CD14-positive monocyte (primary cell): ENCODE results near the gene ARHGAP18. TPM values are rescaled to one million over a fixed set of nuclear protein-coding genes. Genes with fewer than 3 reads are reported as not detected.

Source experiments
- DNase-seq, 3 donors: peaks; one replicate each; pipeline ENCODE4 v3.0.0-alpha.2; 2011 to 2022
- H2AFZ ChIP-seq: 2 replicates; pipeline ENCODE4 v1.6.0; 2012; ENCODE audit warnings: mild to moderate bottlenecking, low read depth, low read length, inconsistent platforms; ENCODE audit not compliant: insufficient read depth, poor library complexity, severe bottlenecking
- H3K27ac ChIP-seq, 2 donors: 1 replicate in 1 of 2; 2 replicates in 1 of 2; pipeline ENCODE4 v1.5.1; 2012 to 2013; ENCODE audit warnings: low read length in 2 of 2, control low read depth in 1 of 2, inconsistent platforms in 1 of 2, low read depth in 1 of 2, mild to moderate bottlenecking in 1 of 2
- H3K27me3 ChIP-seq, 2 donors: one replicate each; pipeline versions ENCODE4 v1.6.0 to v1.6.1; 2011 to 2013; ENCODE audit warnings: low read length in 2 of 2; ENCODE audit not compliant: control insufficient read depth in 2 of 2, insufficient read depth in 2 of 2
- H3K36me3 ChIP-seq, 2 donors: replicated peaks in 1 of 2; 1 replicate in 1 of 2; 2 replicates in 1 of 2; pipeline versions ENCODE4 v1.5.1 to v1.6.1; 2012 to 2013; ENCODE audit warnings: low read length in 2 of 2, control low read depth in 1 of 2, inconsistent platforms in 1 of 2, mild to moderate bottlenecking in 1 of 2; ENCODE audit not compliant: insufficient read depth in 2 of 2, control insufficient read depth in 1 of 2
- H3K4me1 ChIP-seq, 2 donors: 1 replicate in 1 of 2; 2 replicates in 1 of 2; pipeline versions ENCODE4 v1.5.1 to v1.6.1; 2012 to 2013; ENCODE audit warnings: low read length in 2 of 2, control low read depth in 1 of 2, inconsistent platforms in 1 of 2, mild to moderate bottlenecking in 1 of 2, moderate library complexity in 1 of 2; ENCODE audit not compliant: insufficient read depth in 2 of 2, control insufficient read depth in 1 of 2
- H3K4me2 ChIP-seq: replicated peaks from 2 replicates; pipeline ENCODE3; 2012; ENCODE audit warnings: low read length, moderate library complexity, mild to moderate bottlenecking; ENCODE audit not compliant: poor library complexity, severe bottlenecking; ENCODE audit errors: extremely low read depth
- H3K4me3 ChIP-seq, 3 experiments: fragments of 200-600 bp in 1 of 3; sonication (generic) in 1 of 3; replicated peaks in 1 of 3; 1 replicate in 2 of 3; 2 replicates in 1 of 3; pipeline ENCODE4 v1.5.1; 2011 to 2013; ENCODE audit warnings: low read length in 3 of 3, mild to moderate bottlenecking in 3 of 3, control low read depth in 2 of 3, low read depth in 2 of 3, inconsistent platforms in 1 of 3, moderate library complexity in 1 of 3
- H3K79me2 ChIP-seq: 2 replicates; pipeline ENCODE4 v1.6.0; 2012; ENCODE audit warnings: mild to moderate bottlenecking, control low read depth, inconsistent platforms, low read length, moderate library complexity; ENCODE audit not compliant: insufficient read depth
- H3K9ac ChIP-seq: 2 replicates; pipeline ENCODE4 v1.6.0; 2017; ENCODE audit warnings: low read length, mild to moderate bottlenecking; ENCODE audit not compliant: insufficient read depth, poor library complexity, severe bottlenecking
- H3K9me3 ChIP-seq, 2 donors: replicated peaks in 1 of 2; 1 replicate in 1 of 2; 2 replicates in 1 of 2; pipeline versions ENCODE4 v1.5.1 to v1.6.1; 2012 to 2013; ENCODE audit warnings: low read length in 2 of 2, control low read depth in 1 of 2; ENCODE audit not compliant: control insufficient read depth in 1 of 2, insufficient read depth in 1 of 2
- H4K20me1 ChIP-seq: 2 replicates; pipeline ENCODE4 v1.6.0; 2012; ENCODE audit warnings: mild to moderate bottlenecking, low read length, control low read depth, moderate library complexity; ENCODE audit not compliant: insufficient read depth
- H3K27ac Mint-ChIP-seq, 7 donors: one replicate each; pipeline ENCODE4 v1.8.0; 2020; ENCODE audit warnings: mild to moderate bottlenecking in 7 of 7, mixed read lengths in 7 of 7, moderate library complexity in 6 of 7, inconsistent platforms in 2 of 7
- H3K27me3 Mint-ChIP-seq, 3 donors: one replicate each; pipeline ENCODE4 v1.8.0; 2021 to 2022; ENCODE audit warnings: low read depth in 3 of 3, mild to moderate bottlenecking in 3 of 3, mixed read lengths in 3 of 3, moderate library complexity in 3 of 3, inconsistent platforms in 1 of 3
- H3K36me3 Mint-ChIP-seq, 2 donors: one replicate each; pipeline ENCODE4 v1.8.0; 2020; ENCODE audit warnings: mixed read lengths in 2 of 2, inconsistent platforms in 1 of 2, mild to moderate bottlenecking in 1 of 2
- H3K4me1 Mint-ChIP-seq: one replicate; pipeline ENCODE4 v1.8.0; 2020; ENCODE audit warnings: mild to moderate bottlenecking, mixed read lengths
- H3K4me3 Mint-ChIP-seq, 2 donors: one replicate each; pipeline ENCODE4 v1.8.0; 2020; ENCODE audit warnings: mild to moderate bottlenecking in 2 of 2, mixed read lengths in 2 of 2, moderate library complexity in 1 of 2
- H3K9me3 Mint-ChIP-seq, 7 donors: one replicate each; pipeline ENCODE4 v1.8.0; 2020 to 2022; ENCODE audit warnings: mixed read lengths in 7 of 7, mild to moderate bottlenecking in 6 of 7, moderate library complexity in 6 of 7, inconsistent platforms in 2 of 7
- WGBS: methylation state at CpG from one replicate; pipeline ENCODE4 v1.1.5; 2013; ENCODE audit warnings: missing lambda C conversion rate; ENCODE audit not compliant: insufficient coverage; 5-methylcytosine and 5-hydroxymethylcytosine counted together
- intact Hi-C, 2 donors: fragments of 100-400 bp; cut with micrococcal nuclease; formaldehyde crosslinking; loops; one replicate each; pipeline versions ENCODE4 v1.15.0 to v1.15.1; 2023
- polyA plus RNA-seq, 3 donors: library from polyadenylated mRNA; depleted of rRNA in 1 of 3; unstranded in 2 of 3; stranded (reverse) in 1 of 3; fragments of 300-500 nt in 2 of 3; fragments of >200 nt in 1 of 3; fragmentation: Illumina TruSeq in 2 of 3; gene quantifications; 1 replicate in 2 of 3; 2 replicates in 1 of 3; pipeline ENCODE4 v1.2.3, GENCODE V29; 2012 to 2021
- TF ChIP-seq, protein P1 (sequence below): fragments of 200-600 bp; IDR thresholded peaks from one replicate; pipeline ENCODE4 v1.8.0; 2022; ENCODE audit warnings: antibody characterized with exemption, mild to moderate bottlenecking

Gene ARHGAP18
- polyA plus RNA-seq, 3 donors, result 3.7 to 5.6 (median 3.8) TPM

DNA sequence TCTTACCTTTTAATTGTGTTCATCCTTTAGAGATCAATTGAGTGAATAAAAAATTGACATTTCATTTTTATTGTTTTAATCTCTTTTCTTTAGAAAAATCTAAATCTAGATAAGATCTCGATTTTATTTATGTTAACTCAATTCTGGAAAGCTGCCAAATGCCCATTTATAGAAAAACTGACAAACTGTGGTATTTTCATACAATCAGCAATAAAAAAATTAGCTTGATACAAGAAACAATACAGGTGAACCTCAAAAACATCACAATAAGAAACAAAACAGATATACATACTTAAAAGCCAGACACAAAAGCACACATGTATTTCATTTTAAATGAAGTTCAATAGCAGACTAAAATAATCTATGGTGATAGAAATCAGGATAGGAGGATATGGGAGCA is 30.0 kb upstream of the ARHGAP18 start:
- Mint-ChIP-seq H3K4me1 (no peaks in the 10 kb centered on the region), H3K27me3 (peaks cover 2 to 7% (median 3%) of the 10 kb centered on the region in 3 donors)
- H3K36me3 ChIP-seq, result no peaks in the 10 kb centered on the region

DNA sequence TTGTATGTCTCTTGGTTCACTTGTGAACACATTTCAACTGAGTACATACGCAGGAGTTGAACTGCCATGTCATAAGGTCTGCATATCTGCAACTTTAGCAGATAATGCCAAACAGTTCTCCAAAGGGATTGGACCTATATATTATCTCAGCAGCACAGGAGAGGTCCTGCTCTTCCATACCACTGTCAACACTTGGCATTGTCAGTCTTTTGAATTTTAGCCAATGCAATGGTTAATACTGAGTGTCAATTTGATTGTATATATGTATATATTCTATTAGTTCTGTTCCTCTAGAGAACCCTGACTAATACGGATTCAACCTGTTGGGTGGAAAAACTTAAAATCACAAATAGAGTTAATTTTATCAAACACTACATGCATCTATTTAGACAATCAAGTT is 26.1 kb upstream of the ARHGAP18 start:
- intact Hi-C loops, result no loop called here
- no peaks in the 10 kb centered on the region for H4K20me1 ChIP-seq
- H3K36me3 ChIP-seq, result no peaks in the 10 kb centered on the region
- H3K27me3 Mint-ChIP-seq, result peaks cover 0 to 3% (median 2%) of the 10 kb centered on the region in 3 donors
- H3K27ac Mint-ChIP-seq, result no peak overlapping the region
- TF ChIP-seq, protein P1, sequence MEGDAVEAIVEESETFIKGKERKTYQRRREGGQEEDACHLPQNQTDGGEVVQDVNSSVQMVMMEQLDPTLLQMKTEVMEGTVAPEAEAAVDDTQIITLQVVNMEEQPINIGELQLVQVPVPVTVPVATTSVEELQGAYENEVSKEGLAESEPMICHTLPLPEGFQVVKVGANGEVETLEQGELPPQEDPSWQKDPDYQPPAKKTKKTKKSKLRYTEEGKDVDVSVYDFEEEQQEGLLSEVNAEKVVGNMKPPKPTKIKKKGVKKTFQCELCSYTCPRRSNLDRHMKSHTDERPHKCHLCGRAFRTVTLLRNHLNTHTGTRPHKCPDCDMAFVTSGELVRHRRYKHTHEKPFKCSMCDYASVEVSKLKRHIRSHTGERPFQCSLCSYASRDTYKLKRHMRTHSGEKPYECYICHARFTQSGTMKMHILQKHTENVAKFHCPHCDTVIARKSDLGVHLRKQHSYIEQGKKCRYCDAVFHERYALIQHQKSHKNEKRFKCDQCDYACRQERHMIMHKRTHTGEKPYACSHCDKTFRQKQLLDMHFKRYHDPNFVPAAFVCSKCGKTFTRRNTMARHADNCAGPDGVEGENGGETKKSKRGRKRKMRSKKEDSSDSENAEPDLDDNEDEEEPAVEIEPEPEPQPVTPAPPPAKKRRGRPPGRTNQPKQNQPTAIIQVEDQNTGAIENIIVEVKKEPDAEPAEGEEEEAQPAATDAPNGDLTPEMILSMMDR, result no peak
- no peaks in the 10 kb centered on the region for H3K79me2 ChIP-seq
- no peaks in the 10 kb centered on the region for H3K4me1 ChIP-seq
- no peak overlapping the region for H3K27ac ChIP-seq
- no peak overlapping the region for H3K4me3 ChIP-seq
- no peak overlapping the region for H2AFZ ChIP-seq
- no peak for DNase-seq
- WGBS, result 100% methylated on average over 1 of the region's 2 CpGs
- no peak overlapping the region for H3K4me2 ChIP-seq
- H3K9me3 Mint-ChIP-seq, result no peaks in the 10 kb centered on the region
- no peaks in the 10 kb centered on the region for H3K4me1 Mint-ChIP-seq
- H3K9me3 ChIP-seq, result no peaks in the 10 kb centered on the region
- no peaks in the 10 kb centered on the region for H3K27me3 ChIP-seq
- H3K9ac ChIP-seq, result no peak overlapping the region
- no peaks in the 10 kb centered on the region for H3K36me3 Mint-ChIP-seq
- no peak overlapping the region for H3K4me3 Mint-ChIP-seq

More for the DNA sequence above, 30.0 kb upstream of the ARHGAP18 start:
- no peak overlapping the region for H3K4me2 ChIP-seq
- intact Hi-C loops, result no loop called here
- H3K79me2 ChIP-seq, result no peaks in the 10 kb centered on the region
- Mint-ChIP-seq H3K4me3 (no peak overlapping the region), H3K9me3 (no peaks in the 10 kb centered on the region), H3K27ac (no peak overlapping the region), H3K36me3 (no peaks in the 10 kb centered on the region)
- H2AFZ ChIP-seq, result no peak overlapping the region
- TF ChIP-seq, protein P1, result no peak
- H3K4me1 ChIP-seq, result no peaks in the 10 kb centered on the region
- H3K9me3 ChIP-seq, result no peaks in the 10 kb centered on the region
- H3K27me3 ChIP-seq, result no peaks in the 10 kb centered on the region
- WGBS, result no CpG with 5 or more reads among the region's 1 CpG
- DNase-seq, result no peak
- no peak overlapping the region for H3K4me3 ChIP-seq
- no peaks in the 10 kb centered on the region for H4K20me1 ChIP-seq
- H3K9ac ChIP-seq, result no peak overlapping the region
- no peak overlapping the region for H3K27ac ChIP-seq
